ENCODE data around the gene KIF9. TPM values are rescaled to one million over a fixed set of nuclear protein-coding genes. Genes with fewer than 3 reads are reported as not detected.
A peak's percentile ranks its signal among the peaks of the same experiment; 100 is the strongest.

The KIF9 gene
- total RNA-seq, 4 donors from 2014 or later, result 6.1 to 14.7 (median 12.0) TPM

DNA sequence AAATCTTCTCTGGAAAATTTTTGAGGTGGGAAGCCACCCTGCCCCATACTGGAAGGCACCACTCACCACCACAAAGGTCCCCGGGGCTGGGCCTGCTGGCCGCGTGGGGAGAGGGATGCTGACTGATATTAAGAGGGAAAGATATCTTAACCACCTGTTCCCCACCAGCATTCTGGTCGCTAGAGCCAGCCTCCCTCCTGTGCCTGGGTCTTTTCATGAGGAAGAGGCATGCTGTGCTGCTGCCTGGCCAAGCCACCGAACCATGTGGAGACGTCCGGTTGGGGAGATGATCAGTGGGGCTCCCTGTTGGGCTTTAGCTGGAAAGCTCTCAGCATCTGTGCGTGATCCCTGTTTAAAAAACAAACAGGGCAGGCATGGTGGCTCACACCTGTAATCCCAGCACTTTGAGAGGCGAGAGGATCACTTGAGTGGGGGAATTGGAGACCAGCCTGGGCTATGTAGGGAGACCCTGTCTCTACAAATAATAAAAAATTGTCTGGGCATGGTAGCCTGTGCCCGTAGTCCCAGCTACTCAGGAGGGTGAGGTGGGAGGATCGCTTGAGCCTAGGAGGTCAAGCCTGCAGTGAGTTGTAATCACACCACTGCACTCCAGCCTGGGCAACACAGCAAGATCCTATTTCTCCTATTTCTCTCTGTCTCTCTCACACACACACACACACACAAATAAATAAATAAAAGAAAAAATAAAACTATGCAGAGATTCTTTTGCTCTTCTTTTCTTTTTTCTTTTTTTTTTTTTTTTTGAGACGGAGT, 1.2 kb upstream of the KIF9 start:
- TF ChIP-seq, protein P1, sequence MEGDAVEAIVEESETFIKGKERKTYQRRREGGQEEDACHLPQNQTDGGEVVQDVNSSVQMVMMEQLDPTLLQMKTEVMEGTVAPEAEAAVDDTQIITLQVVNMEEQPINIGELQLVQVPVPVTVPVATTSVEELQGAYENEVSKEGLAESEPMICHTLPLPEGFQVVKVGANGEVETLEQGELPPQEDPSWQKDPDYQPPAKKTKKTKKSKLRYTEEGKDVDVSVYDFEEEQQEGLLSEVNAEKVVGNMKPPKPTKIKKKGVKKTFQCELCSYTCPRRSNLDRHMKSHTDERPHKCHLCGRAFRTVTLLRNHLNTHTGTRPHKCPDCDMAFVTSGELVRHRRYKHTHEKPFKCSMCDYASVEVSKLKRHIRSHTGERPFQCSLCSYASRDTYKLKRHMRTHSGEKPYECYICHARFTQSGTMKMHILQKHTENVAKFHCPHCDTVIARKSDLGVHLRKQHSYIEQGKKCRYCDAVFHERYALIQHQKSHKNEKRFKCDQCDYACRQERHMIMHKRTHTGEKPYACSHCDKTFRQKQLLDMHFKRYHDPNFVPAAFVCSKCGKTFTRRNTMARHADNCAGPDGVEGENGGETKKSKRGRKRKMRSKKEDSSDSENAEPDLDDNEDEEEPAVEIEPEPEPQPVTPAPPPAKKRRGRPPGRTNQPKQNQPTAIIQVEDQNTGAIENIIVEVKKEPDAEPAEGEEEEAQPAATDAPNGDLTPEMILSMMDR (IDR thresholded peaks at IDR 0.05), result no peak
- no peak for TF ChIP-seq POLR2A (IDR thresholded peaks at IDR 0.05)
- WGBS, 2 donors, result 39 to 47% methylated on average over 9 to 12 of the region's 12 CpGs
- intact Hi-C loops (cut with DNase I; ENCODE audit: low total_unique reads), result no loop called here
- DNase-seq (ENCODE audit: low spot score in 2 of 2), result no peak
- peak overlapping the region; percentile 85 for H3K4me3 ChIP-seq (ENCODE audit: low read depth, poor library complexity, severe bottlenecking)

DNA sequence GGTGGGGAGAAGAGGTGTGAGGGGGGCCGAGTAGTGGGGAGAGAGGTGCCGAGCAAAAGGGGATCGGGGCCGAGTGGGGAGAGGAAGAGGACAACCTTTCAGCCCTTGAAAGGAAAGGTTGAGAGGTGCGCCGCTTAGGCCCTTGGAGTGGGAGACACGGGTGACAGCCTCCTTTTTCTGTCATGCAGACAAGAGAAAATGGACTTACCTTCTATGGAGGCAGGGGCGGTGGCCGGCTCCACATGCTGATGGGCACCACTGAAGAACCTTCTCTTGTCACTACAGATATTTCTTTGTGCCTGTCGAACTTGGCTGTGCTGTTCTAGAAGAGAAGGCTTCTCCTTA, 566 bp upstream of the KIF9 start:
- intact Hi-C loops (cut with DNase I; ENCODE audit: low total_unique reads), result no loop called here
- peak overlapping the region; percentile 85 for H3K4me3 ChIP-seq (ENCODE audit: low read depth, poor library complexity, severe bottlenecking)
- no peak for TF ChIP-seq POLR2A (IDR thresholded peaks at IDR 0.05)
- TF ChIP-seq, protein P1 (IDR thresholded peaks at IDR 0.05), result no peak
- no peak for DNase-seq (ENCODE audit: low spot score in 2 of 2)
- WGBS, 2 donors, result 1 to 2% methylated on average over 10 of the region's 10 CpGs

DNA sequence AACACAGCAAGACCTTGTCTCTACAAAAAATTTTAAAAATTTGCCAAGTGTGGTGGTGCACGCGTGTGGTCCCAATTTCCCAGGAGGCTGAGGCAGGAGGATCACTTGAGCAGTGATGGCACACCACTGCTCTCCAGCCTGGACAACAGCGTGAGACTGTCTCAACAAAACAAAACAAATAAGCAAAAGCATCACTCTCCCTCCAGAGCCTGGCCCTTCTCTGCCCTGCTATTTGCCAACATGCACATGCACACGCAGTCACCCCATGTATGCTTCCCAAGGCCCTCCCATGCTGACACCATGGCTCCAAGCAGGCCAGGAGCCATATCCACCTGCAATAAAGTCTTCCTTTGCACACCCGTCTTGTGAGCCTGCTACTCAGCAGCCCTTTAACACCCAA, 2.1 kb downstream of the KIF9 start:
- no peak for TF ChIP-seq POLR2A (IDR thresholded peaks at IDR 0.05)
- TF ChIP-seq, protein P1 (IDR thresholded peaks at IDR 0.05), result no peak
- no peak overlapping the region for H3K4me3 ChIP-seq (ENCODE audit: low read depth, poor library complexity, severe bottlenecking)
- DNase-seq (ENCODE audit: low spot score in 2 of 2), result peak in 1 of 2 donors; percentile 36
- WGBS, 2 donors, result 94 to 95% methylated on average over 5 of the region's 5 CpGs
- intact Hi-C loops (cut with DNase I; ENCODE audit: low total_unique reads), result no loop called here

DNA sequence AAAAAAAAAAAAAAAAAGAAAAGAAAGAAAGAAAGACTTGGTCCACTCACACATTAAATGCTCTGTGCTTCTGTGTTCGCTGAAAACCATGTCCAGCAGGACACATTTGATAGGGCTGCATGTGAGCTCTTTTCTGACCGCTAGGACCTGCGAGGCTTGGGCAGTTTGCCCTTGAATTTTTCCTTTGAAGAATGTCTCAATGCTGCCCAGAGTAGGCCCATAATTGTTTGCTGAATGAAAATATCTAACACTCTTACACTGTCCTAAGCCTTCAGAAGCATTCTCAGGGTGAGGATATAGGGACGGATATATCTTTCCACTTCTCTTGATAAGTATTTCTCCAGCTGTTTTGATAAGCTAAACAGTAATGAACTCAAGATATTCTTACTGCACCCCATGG, 6.0 kb downstream of the KIF9 start:
- no peak overlapping the region for H3K4me3 ChIP-seq (ENCODE audit: low read depth, poor library complexity, severe bottlenecking)
- peak in 1 of 2 donors; percentile 14 for DNase-seq (ENCODE audit: low spot score in 2 of 2)
- 89 to 91% methylated on average over 4 of the region's 4 CpGs for WGBS, 2 donors
- TF ChIP-seq, protein P1 (IDR thresholded peaks at IDR 0.05), result no peak
- no peak for TF ChIP-seq POLR2A (IDR thresholded peaks at IDR 0.05)
- intact Hi-C loops (cut with DNase I; ENCODE audit: low total_unique reads), result no loop called here

DNA sequence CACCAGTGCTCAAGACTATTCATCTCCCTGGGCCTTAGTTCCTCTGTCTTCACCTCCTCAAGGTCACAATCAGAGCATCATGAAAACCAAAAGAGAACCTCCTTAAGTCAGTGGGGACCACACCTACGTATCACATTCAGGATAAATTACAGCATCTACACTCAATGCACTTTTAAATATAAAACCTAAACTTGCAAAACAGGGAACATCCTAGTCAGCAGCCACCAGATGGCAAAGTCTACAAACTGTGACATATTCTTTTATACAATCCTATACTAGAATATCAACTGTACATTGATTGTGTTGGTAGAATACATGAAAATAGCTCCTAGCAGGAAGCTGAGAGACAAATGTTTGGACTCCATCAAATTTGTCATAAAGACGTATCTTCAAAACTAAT, 7.9 kb downstream of the KIF9 start:
- 95 to 97% methylated on average over 2 of the region's 2 CpGs for WGBS, 2 donors
- no peak for DNase-seq (ENCODE audit: low spot score in 2 of 2)
- intact Hi-C loops (cut with DNase I; ENCODE audit: low total_unique reads), result no loop called here
- TF ChIP-seq, protein P1 (IDR thresholded peaks at IDR 0.05), result no peak
- no peak for TF ChIP-seq POLR2A (IDR thresholded peaks at IDR 0.05)
- no peak overlapping the region for H3K4me3 ChIP-seq (ENCODE audit: low read depth, poor library complexity, severe bottlenecking)

DNA sequence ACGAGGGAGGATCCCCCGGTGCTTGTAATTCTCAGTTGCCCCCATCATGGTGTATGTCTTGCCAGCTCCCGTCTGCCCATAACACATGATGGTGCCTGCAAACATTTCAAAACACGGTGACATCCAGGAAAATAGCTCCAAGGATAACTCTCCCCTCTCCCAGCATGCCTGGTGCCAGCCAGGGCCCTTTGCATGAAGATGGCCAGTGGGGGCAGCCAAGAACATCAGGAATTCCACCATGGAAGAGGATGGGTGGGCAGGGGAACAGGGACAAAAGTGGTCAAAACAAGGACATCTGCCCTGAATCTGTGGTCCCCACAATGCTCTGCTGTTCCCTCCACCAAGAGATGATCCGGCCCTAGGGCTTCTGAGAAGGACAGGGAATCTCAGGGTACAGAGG, 9.0 kb downstream of the KIF9 start:
- WGBS, 2 donors, result 80 to 84% methylated on average over 5 of the region's 5 CpGs
- no peak overlapping the region for H3K4me3 ChIP-seq (ENCODE audit: low read depth, poor library complexity, severe bottlenecking)
- intact Hi-C loops (cut with DNase I; ENCODE audit: low total_unique reads), result no loop called here
- TF ChIP-seq, protein P1 (IDR thresholded peaks at IDR 0.05), result no peak
- TF ChIP-seq POLR2A (IDR thresholded peaks at IDR 0.05), result no peak
- DNase-seq (ENCODE audit: low spot score in 2 of 2), result no peak

Data from lower leg skin (tissue), 4 donors.